ENCODE results near the gene IL21R.

IL21R gene

DNA sequence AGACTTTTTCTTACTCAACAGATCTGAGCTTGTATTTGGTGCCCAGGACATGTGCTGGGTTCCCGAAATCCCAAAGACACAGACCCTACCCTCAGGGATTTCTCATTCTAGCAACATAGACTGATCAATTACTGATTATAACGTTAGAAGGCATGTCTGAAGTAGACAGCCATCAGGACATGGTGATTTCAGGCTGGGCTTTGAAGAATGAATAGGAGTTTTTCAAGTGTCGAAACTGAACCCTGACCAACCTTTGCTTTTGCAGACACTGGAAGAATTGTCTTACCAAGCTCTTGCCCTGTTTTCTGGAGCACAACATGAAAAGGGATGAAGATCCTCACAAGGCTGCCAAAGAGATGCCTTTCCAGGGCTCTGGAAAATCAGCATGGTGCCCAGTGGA, 40.0 kb upstream of the IL21R start:
- no peak overlapping the region for H3K56ac ChIP-seq (ENCODE audit: low read length)
- H3K9ac ChIP-seq (ENCODE audit: low read length) = no peak overlapping the region
- no peaks in the 10 kb centered on the region for H3K79me1 ChIP-seq (ENCODE audit: low read length)
- peaks cover 4% of the 10 kb centered on the region for H3K36me3 ChIP-seq (ENCODE audit: control insufficient read depth, insufficient read depth, low read length)
- H2BK15ac ChIP-seq (replicated peaks; ENCODE audit: low read depth) = no peak overlapping the region
- H3K4me3 ChIP-seq (ENCODE audit: low read length) = no peak overlapping the region
- no peak overlapping the region for H2AK5ac ChIP-seq (ENCODE audit: low read length)
- H4K5ac ChIP-seq (ENCODE audit: low read length) = no peak overlapping the region
- H4K8ac ChIP-seq (ENCODE audit: low read depth, low read length) = no peak overlapping the region
- no CpG with 5 or more reads among the region's 3 CpGs for WGBS (ENCODE audit: extremely low coverage, insufficient coverage, low lambda C conversion rate)
- no peak overlapping the region for H3K27ac ChIP-seq (ENCODE audit: low read depth, low read length)
- H2BK5ac ChIP-seq (ENCODE audit: low read length) = no peak overlapping the region
- H3K18ac ChIP-seq (ENCODE audit: low read length) = no peak overlapping the region
- no peaks in the 10 kb centered on the region for H3K4me1 ChIP-seq (ENCODE audit: control insufficient read depth, low read depth, low read length)
- no peak overlapping the region for H3K23ac ChIP-seq (ENCODE audit: low read length)
- no peak overlapping the region for H3K4me2 ChIP-seq (ENCODE audit: low read length)
- H2BK120ac ChIP-seq (ENCODE audit: low read depth, low read length) = no peak overlapping the region
- DNase-seq = no peak
- H3K4ac ChIP-seq (ENCODE audit: low read depth, low read length) = no peak overlapping the region
- H3K79me2 ChIP-seq (ENCODE audit: control insufficient read depth, insufficient read depth, low read length) = no peaks in the 10 kb centered on the region
- no peaks in the 10 kb centered on the region for H3K27me3 ChIP-seq (ENCODE audit: insufficient read depth, low read length, poor library complexity)

DNA sequence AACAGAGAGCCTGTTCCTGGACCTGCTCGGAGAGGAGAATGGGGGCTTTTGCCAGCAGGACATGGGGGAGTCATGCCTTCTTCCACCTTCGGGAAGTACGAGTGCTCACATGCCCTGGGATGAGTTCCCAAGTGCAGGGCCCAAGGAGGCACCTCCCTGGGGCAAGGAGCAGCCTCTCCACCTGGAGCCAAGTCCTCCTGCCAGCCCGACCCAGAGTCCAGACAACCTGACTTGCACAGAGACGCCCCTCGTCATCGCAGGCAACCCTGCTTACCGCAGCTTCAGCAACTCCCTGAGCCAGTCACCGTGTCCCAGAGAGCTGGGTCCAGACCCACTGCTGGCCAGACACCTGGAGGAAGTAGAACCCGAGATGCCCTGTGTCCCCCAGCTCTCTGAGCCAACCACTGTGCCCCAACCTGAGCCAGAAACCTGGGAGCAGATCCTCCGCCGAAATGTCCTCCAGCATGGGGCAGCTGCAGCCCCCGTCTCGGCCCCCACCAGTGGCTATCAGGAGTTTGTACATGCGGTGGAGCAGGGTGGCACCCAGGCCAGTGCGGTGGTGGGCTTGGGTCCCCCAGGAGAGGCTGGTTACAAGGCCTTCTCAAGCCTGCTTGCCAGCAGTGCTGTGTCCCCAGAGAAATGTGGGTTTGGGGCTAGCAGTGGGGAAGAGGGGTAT, 39.3 kb upstream of the IL21R start:
- H4K5ac ChIP-seq (ENCODE audit: low read length) = no peak overlapping the region
- H3K9ac ChIP-seq (ENCODE audit: low read length) = no peak overlapping the region
- no peak overlapping the region for H3K18ac ChIP-seq (ENCODE audit: low read length)
- no peak overlapping the region for H3K4me2 ChIP-seq (ENCODE audit: low read length)
- no peak overlapping the region for H2BK120ac ChIP-seq (ENCODE audit: low read depth, low read length)
- H2BK15ac ChIP-seq (replicated peaks; ENCODE audit: low read depth) = no peak overlapping the region
- no peak overlapping the region for H3K56ac ChIP-seq (ENCODE audit: low read length)
- H2AK5ac ChIP-seq (ENCODE audit: low read length) = no peak overlapping the region
- no peaks in the 10 kb centered on the region for H3K27me3 ChIP-seq (ENCODE audit: insufficient read depth, low read length, poor library complexity)
- H3K27ac ChIP-seq (ENCODE audit: low read depth, low read length) = no peak overlapping the region
- peaks cover 4% of the 10 kb centered on the region for H3K36me3 ChIP-seq (ENCODE audit: control insufficient read depth, insufficient read depth, low read length)
- H4K8ac ChIP-seq (ENCODE audit: low read depth, low read length) = no peak overlapping the region
- H3K79me2 ChIP-seq (ENCODE audit: control insufficient read depth, insufficient read depth, low read length) = no peaks in the 10 kb centered on the region
- H2BK5ac ChIP-seq (ENCODE audit: low read length) = no peak overlapping the region
- no peak overlapping the region for H3K4me3 ChIP-seq (ENCODE audit: low read length)
- H3K23ac ChIP-seq (ENCODE audit: low read length) = no peak overlapping the region
- no peak for DNase-seq
- WGBS (ENCODE audit: extremely low coverage, insufficient coverage, low lambda C conversion rate) = no CpG with 5 or more reads among the region's 16 CpGs
- H3K4me1 ChIP-seq (ENCODE audit: control insufficient read depth, low read depth, low read length) = no peaks in the 10 kb centered on the region
- H3K4ac ChIP-seq (ENCODE audit: low read depth, low read length) = no peak overlapping the region
- H3K79me1 ChIP-seq (ENCODE audit: low read length) = no peaks in the 10 kb centered on the region

DNA sequence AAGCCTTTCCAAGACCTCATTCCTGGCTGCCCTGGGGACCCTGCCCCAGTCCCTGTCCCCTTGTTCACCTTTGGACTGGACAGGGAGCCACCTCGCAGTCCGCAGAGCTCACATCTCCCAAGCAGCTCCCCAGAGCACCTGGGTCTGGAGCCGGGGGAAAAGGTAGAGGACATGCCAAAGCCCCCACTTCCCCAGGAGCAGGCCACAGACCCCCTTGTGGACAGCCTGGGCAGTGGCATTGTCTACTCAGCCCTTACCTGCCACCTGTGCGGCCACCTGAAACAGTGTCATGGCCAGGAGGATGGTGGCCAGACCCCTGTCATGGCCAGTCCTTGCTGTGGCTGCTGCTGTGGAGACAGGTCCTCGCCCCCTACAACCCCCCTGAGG, 38.7 kb upstream of the IL21R start:
- H3K9ac ChIP-seq (ENCODE audit: low read length) = no peak overlapping the region
- no peak overlapping the region for H2BK5ac ChIP-seq (ENCODE audit: low read length)
- no peak overlapping the region for H3K27ac ChIP-seq (ENCODE audit: low read depth, low read length)
- WGBS (ENCODE audit: extremely low coverage, insufficient coverage, low lambda C conversion rate) = no CpG with 5 or more reads among the region's 5 CpGs
- H3K4me2 ChIP-seq (ENCODE audit: low read length) = no peak overlapping the region
- H4K5ac ChIP-seq (ENCODE audit: low read length) = no peak overlapping the region
- H3K79me2 ChIP-seq (ENCODE audit: control insufficient read depth, insufficient read depth, low read length) = no peaks in the 10 kb centered on the region
- no peak overlapping the region for H3K56ac ChIP-seq (ENCODE audit: low read length)
- no peak overlapping the region for H2BK120ac ChIP-seq (ENCODE audit: low read depth, low read length)
- no peak overlapping the region for H3K4ac ChIP-seq (ENCODE audit: low read depth, low read length)
- no peak for DNase-seq
- no peak overlapping the region for H2AK5ac ChIP-seq (ENCODE audit: low read length)
- H3K27me3 ChIP-seq (ENCODE audit: insufficient read depth, low read length, poor library complexity) = no peaks in the 10 kb centered on the region
- H3K23ac ChIP-seq (ENCODE audit: low read length) = no peak overlapping the region
- H3K79me1 ChIP-seq (ENCODE audit: low read length) = no peaks in the 10 kb centered on the region
- H3K4me3 ChIP-seq (ENCODE audit: low read length) = no peak overlapping the region
- H3K4me1 ChIP-seq (ENCODE audit: control insufficient read depth, low read depth, low read length) = no peaks in the 10 kb centered on the region
- no peak overlapping the region for H4K8ac ChIP-seq (ENCODE audit: low read depth, low read length)
- H2BK15ac ChIP-seq (replicated peaks; ENCODE audit: low read depth) = no peak overlapping the region
- H3K18ac ChIP-seq (ENCODE audit: low read length) = no peak overlapping the region
- H3K36me3 ChIP-seq (ENCODE audit: control insufficient read depth, insufficient read depth, low read length) = peaks cover 4% of the 10 kb centered on the region

DNA sequence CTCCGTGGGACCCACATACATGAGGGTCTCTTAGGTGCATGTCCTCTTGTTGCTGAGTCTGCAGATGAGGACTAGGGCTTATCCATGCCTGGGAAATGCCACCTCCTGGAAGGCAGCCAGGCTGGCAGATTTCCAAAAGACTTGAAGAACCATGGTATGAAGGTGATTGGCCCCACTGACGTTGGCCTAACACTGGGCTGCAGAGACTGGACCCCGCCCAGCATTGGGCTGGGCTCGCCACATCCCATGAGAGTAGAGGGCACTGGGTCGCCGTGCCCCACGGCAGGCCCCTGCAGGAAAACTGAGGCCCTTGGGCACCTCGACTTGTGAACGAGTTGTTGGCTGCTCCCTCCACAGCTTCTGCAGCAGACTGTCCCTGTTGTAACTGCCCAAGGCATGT, 38.2 kb upstream of the IL21R start:
- Histone ChIP-seq H3K4me3 (ENCODE audit: low read length) (no peak overlapping the region), H3K27ac (ENCODE audit: low read depth, low read length) (no peak overlapping the region), H3K9ac (ENCODE audit: low read length) (no peak overlapping the region), H3K4me1 (ENCODE audit: control insufficient read depth, low read depth, low read length) (no peaks in the 10 kb centered on the region), H2AK5ac (ENCODE audit: low read length) (no peak overlapping the region), H3K56ac (ENCODE audit: low read length) (no peak overlapping the region), H3K36me3 (ENCODE audit: control insufficient read depth, insufficient read depth, low read length) (peaks cover 4% of the 10 kb centered on the region), H3K79me1 (ENCODE audit: low read length) (no peaks in the 10 kb centered on the region), H3K23ac (ENCODE audit: low read length) (no peak overlapping the region), H3K4ac (ENCODE audit: low read depth, low read length) (no peak overlapping the region), H2BK15ac (replicated peaks; ENCODE audit: low read depth) (no peak overlapping the region), H4K5ac (ENCODE audit: low read length) (no peak overlapping the region), H2BK5ac (ENCODE audit: low read length) (no peak overlapping the region), H3K79me2 (ENCODE audit: control insufficient read depth, insufficient read depth, low read length) (no peaks in the 10 kb centered on the region), H3K4me2 (ENCODE audit: low read length) (no peak overlapping the region), H3K18ac (ENCODE audit: low read length) (no peak overlapping the region), H4K8ac (ENCODE audit: low read depth, low read length) (no peak overlapping the region), H3K27me3 (ENCODE audit: insufficient read depth, low read length, poor library complexity) (no peaks in the 10 kb centered on the region), H2BK120ac (ENCODE audit: low read depth, low read length) (no peak overlapping the region)
- WGBS (ENCODE audit: extremely low coverage, insufficient coverage, low lambda C conversion rate) = no CpG with 5 or more reads among the region's 9 CpGs
- DNase-seq = no peak

DNA sequence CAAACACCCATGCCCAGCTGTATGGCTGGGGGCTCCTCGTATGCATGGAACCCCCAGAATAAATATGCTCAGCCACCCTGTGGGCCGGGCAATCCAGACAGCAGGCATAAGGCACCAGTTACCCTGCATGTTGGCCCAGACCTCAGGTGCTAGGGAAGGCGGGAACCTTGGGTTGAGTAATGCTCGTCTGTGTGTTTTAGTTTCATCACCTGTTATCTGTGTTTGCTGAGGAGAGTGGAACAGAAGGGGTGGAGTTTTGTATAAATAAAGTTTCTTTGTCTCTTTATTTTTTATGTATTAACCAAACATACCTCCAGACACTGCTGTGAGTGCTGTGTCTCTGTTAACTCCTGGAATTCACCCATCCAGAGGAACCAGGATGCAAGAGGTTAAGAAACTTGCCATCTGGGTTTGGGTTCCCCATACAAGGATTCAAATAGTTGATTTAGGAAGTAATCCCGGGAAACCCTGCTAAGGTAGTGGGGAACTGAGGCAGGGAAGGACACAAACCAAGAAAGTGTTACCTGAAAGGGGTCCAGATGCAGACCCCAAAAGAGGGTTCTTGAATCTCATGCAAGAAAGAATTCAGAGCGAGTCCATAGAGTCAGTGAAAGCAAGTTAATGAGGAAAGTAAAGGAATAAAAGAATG, 37.4 kb upstream of the IL21R start:
- Histone ChIP-seq H2AK5ac (ENCODE audit: low read length) (no peak overlapping the region), H3K4me3 (ENCODE audit: low read length) (no peak overlapping the region), H4K5ac (ENCODE audit: low read length) (no peak overlapping the region), H3K4me1 (ENCODE audit: control insufficient read depth, low read depth, low read length) (no peaks in the 10 kb centered on the region), H3K9ac (ENCODE audit: low read length) (no peak overlapping the region), H3K36me3 (ENCODE audit: control insufficient read depth, insufficient read depth, low read length) (peaks cover 2% of the 10 kb centered on the region), H2BK15ac (replicated peaks; ENCODE audit: low read depth) (no peak overlapping the region), H2BK120ac (ENCODE audit: low read depth, low read length) (no peak overlapping the region), H3K27me3 (ENCODE audit: insufficient read depth, low read length, poor library complexity) (no peaks in the 10 kb centered on the region), H3K18ac (ENCODE audit: low read length) (no peak overlapping the region), H3K4ac (ENCODE audit: low read depth, low read length) (no peak overlapping the region), H3K79me2 (ENCODE audit: control insufficient read depth, insufficient read depth, low read length) (no peaks in the 10 kb centered on the region), H3K23ac (ENCODE audit: low read length) (no peak overlapping the region), H3K56ac (ENCODE audit: low read length) (no peak overlapping the region), H3K27ac (ENCODE audit: low read depth, low read length) (no peak overlapping the region), H3K79me1 (ENCODE audit: low read length) (no peaks in the 10 kb centered on the region), H2BK5ac (ENCODE audit: low read length) (no peak overlapping the region), H3K4me2 (ENCODE audit: low read length) (no peak overlapping the region), H4K8ac (ENCODE audit: low read depth, low read length) (no peak overlapping the region)
- DNase-seq = no peak
- no CpG with 5 or more reads among the region's 6 CpGs for WGBS (ENCODE audit: extremely low coverage, insufficient coverage, low lambda C conversion rate)
